ENCODE measurements around the gene ISL2. TPM values are rescaled to one million over a fixed set of nuclear protein-coding genes. Genes with fewer than 3 reads are reported as not detected.

Gene ISL2
- total RNA-seq, 1 experiment from 2014 or later, result 0.15 TPM

- no peak overlapping the region for H2BK20ac ChIP-seq (ENCODE audit: low read depth, low read length, poor library complexity, severe bottlenecking)
- H3K9me3 Mint-ChIP-seq, result peaks cover 0 to 3% of the 10 kb centered on the region in 2 experiments; a peak in 1 of 5 replicates
- no peaks in the 10 kb centered on the region for H3K27me3 Mint-ChIP-seq (ENCODE audit: low read depth)
- no peak overlapping the region for H2BK15ac ChIP-seq (ENCODE audit: low read depth, low read length)
- H3K23ac ChIP-seq (ENCODE audit: insufficient read length, low read depth, low read length), result no peak overlapping the region
- no peaks in the 10 kb centered on the region for H3K23me2 ChIP-seq (ENCODE audit: insufficient read length, low read depth, low read length, poor library complexity, severe bottlenecking)
- H3K14ac ChIP-seq (ENCODE audit: insufficient read depth, low read length), result no peak overlapping the region
- H4K5ac ChIP-seq (ENCODE audit: insufficient read length, low read depth, low read length), result no peak overlapping the region
- no CpG with 5 or more reads among the region's 2 CpGs for WGBS (ENCODE audit: extremely low coverage, insufficient read length, low lambda C conversion rate)
- H3K27ac ChIP-seq (ENCODE audit: insufficient read length, low read depth, low read length), result no peak overlapping the region
- no peak overlapping the region for H3K56ac ChIP-seq (ENCODE audit: insufficient read length, low read depth, low read length)
- H3K4me1 Mint-ChIP-seq, result no peaks in the 10 kb centered on the region
- no peak overlapping the region for H4K8ac ChIP-seq (replicated peaks; ENCODE audit: insufficient read length, low read depth, low read length)
- H2AK5ac ChIP-seq (ENCODE audit: insufficient read length, low read length), result no peak overlapping the region
- no peak overlapping the region for H2BK5ac ChIP-seq (ENCODE audit: insufficient read length, low read length)
- H4K20me1 ChIP-seq (ENCODE audit: control insufficient read depth, insufficient read depth, insufficient read length), result no peaks in the 10 kb centered on the region
- no peak overlapping the region for H3T11ph ChIP-seq (ENCODE audit: low read length)
- 0 out of 7 replicates have a peak, but pooled peaks cover 0 to 4% (median 0%) of the 10 kb centered on the region in 3 experiments for H3K36me3 Mint-ChIP-seq (ENCODE audit: insufficient read depth in 1 of 3, low read depth in 3 of 3)
- no peak overlapping the region for H4K91ac ChIP-seq (ENCODE audit: insufficient read length, low read depth, low read length)
- H2BK12ac ChIP-seq (ENCODE audit: insufficient read length, low read depth, low read length), result no peak overlapping the region
- H3K18ac ChIP-seq (ENCODE audit: insufficient read length, low read depth, low read length), result no peak overlapping the region
- H2AFZ ChIP-seq (ENCODE audit: low read length), result no peak overlapping the region
- no peaks in the 10 kb centered on the region for H3K79me2 ChIP-seq (ENCODE audit: insufficient read depth, low read length)
- H3K4ac ChIP-seq (ENCODE audit: low read depth, low read length), result no peak overlapping the region
- H3K79me1 ChIP-seq (ENCODE audit: insufficient read depth, low read depth, low read length, poor library complexity, severe bottlenecking), result no peaks in the 10 kb centered on the region
- H2BK120ac ChIP-seq (ENCODE audit: low read depth, low read length, poor library complexity, severe bottlenecking), result no peak overlapping the region
- no peak for DNase-seq
- H3K27ac Mint-ChIP-seq, result no peak overlapping the region
- no peaks in the 10 kb centered on the region for H3K4me1 ChIP-seq (ENCODE audit: insufficient read depth, low read length)
- H3K9me3 ChIP-seq (ENCODE audit: control insufficient read depth, low read depth, low read length), result no peaks in the 10 kb centered on the region
- no peak for TF ChIP-seq CTCF (conservative IDR thresholded peaks at IDR 0.05)
- no peak overlapping the region for H3K4me2 ChIP-seq (ENCODE audit: insufficient read depth, insufficient read length, low read length)
- no peak overlapping the region for H3K4me3 Mint-ChIP-seq
- H3K27me3 ChIP-seq (ENCODE audit: insufficient read depth, low read length), result no peaks in the 10 kb centered on the region
- H3K9ac ChIP-seq (ENCODE audit: extremely low read depth, insufficient read length, low read length), result no peak overlapping the region
Measured at GRCh38 chr15:76384409-76384808, 47.8 kb downstream of the ISL2 start.

Measured in H9 (cell line).